SKM-1 treated with dmso at 0.1 percent for 144 hours (cell line): ENCODE data around the gene SOHLH1.

ENCODE experiments used
- DNase-seq: peaks from one replicate; lab custom pipeline; 2025; ENCODE audit not compliant: unreplicated experiment; lab: John Stamatoyannopoulos, UW

Gene SOHLH1

GRCh38 chr9:135731454-135731853, 32.2 kb upstream of the SOHLH1 start:
- DNase-seq = no peak

GRCh38 chr9:135729480-135729879, 30.2 kb upstream of the SOHLH1 start:
- peak; percentile 16 for DNase-seq

- DNase-seq = no peak
These were observed 29.3 kb upstream of the SOHLH1 start for GRCh38 chr9:135728436-135729110.

GRCh38 chr9:135727257-135727875, 28.1 kb upstream of the SOHLH1 start:
- DNase-seq = no peak

GRCh38 chr9:135726138-135726853, 27.0 kb upstream of the SOHLH1 start:
- DNase-seq = no peak

- no peak for DNase-seq
These were observed 25.0 kb upstream of the SOHLH1 start for GRCh38 chr9:135724186-135724787.

GRCh38 chr9:135722365-135722764, 23.1 kb upstream of the SOHLH1 start:
- no peak for DNase-seq

GRCh38 chr9:135719472-135719871, 20.2 kb upstream of the SOHLH1 start:
- no peak for DNase-seq

GRCh38 chr9:135718616-135719015, 19.3 kb upstream of the SOHLH1 start:
- DNase-seq = no peak

GRCh38 chr9:135717410-135717809, 18.1 kb upstream of the SOHLH1 start:
- DNase-seq = no peak

GRCh38 chr9:135716045-135716444, 16.8 kb upstream of the SOHLH1 start:
- no peak for DNase-seq

- no peak for DNase-seq
These were observed 15.8 kb upstream of the SOHLH1 start for GRCh38 chr9:135715056-135715595.

- DNase-seq = no peak
These were observed 15.2 kb upstream of the SOHLH1 start for GRCh38 chr9:135714242-135715055.

GRCh38 chr9:135712613-135713295, 13.5 kb upstream of the SOHLH1 start:
- no peak for DNase-seq

GRCh38 chr9:135711881-135712280, 12.6 kb upstream of the SOHLH1 start:
- DNase-seq = no peak

- DNase-seq = no peak
These were observed 12.1 kb upstream of the SOHLH1 start for GRCh38 chr9:135711391-135711790.

GRCh38 chr9:135708164-135708563, 8.9 kb upstream of the SOHLH1 start:
- no peak for DNase-seq

- no peak for DNase-seq
These were observed 8.2 kb upstream of the SOHLH1 start for GRCh38 chr9:135707252-135708138.

- no peak for DNase-seq
These were observed 7.0 kb upstream of the SOHLH1 start for GRCh38 chr9:135706288-135706687.
